GM23248 (cell line): ENCODE results near the gene PTPRF. TPM values are rescaled to one million over a fixed set of nuclear protein-coding genes. Genes with fewer than 3 reads are reported as not detected.
"Not testable (repeated sequence)": the region's sequence is repeated elsewhere in the genome, so short reads cannot be mapped to it uniquely, and the experiment has no call there.

Experiments
- DNase-seq: peaks from one replicate; pipeline ENCODE4 v3.0.0-alpha.2; 2015
- H2AFZ ChIP-seq: fragments of 200-600 bp; sonication (generic); 2 replicates; pipeline ENCODE4 v1.6.1; 2016; ENCODE audit warnings: antibody characterized with exemption
- H3F3A ChIP-seq: fragments of 200-600 bp; sonication (generic); 2 replicates; pipeline ENCODE4 v1.6.1; 2016; ENCODE audit warnings: mild to moderate bottlenecking, antibody characterized with exemption, mixed run types; ENCODE audit not compliant: insufficient read depth
- H3K27ac ChIP-seq: fragments of 200-600 bp; sonication (generic); 2 replicates; pipeline ENCODE4 v1.5.1; 2016; ENCODE audit warnings: mild to moderate bottlenecking
- H3K27me3 ChIP-seq: fragments of 200-600 bp; sonication (generic); replicated peaks from 2 replicates; pipeline ENCODE4 v1.6.1; 2016; ENCODE audit warnings: mild to moderate bottlenecking; ENCODE audit not compliant: insufficient read depth
- H3K36me3 ChIP-seq: fragments of 200-600 bp; sonication (generic); 2 replicates; pipeline ENCODE4 v1.6.1; 2016; ENCODE audit warnings: low read depth, mild to moderate bottlenecking
- H3K4me1 ChIP-seq: fragments of 200-600 bp; sonication (generic); 2 replicates; pipeline ENCODE4 v1.6.1; 2016; ENCODE audit warnings: mild to moderate bottlenecking; ENCODE audit not compliant: insufficient read depth
- H3K4me2 ChIP-seq: fragments of 200-600 bp; sonication (generic); one replicate; pipeline ENCODE4 v1.6.1; 2016; ENCODE audit warnings: mild to moderate bottlenecking; ENCODE audit not compliant: unreplicated experiment
- H3K4me3 ChIP-seq: fragments of 200-600 bp; sonication (generic); 2 replicates; pipeline ENCODE4 v1.5.1; 2016; ENCODE audit warnings: mild to moderate bottlenecking
- H3K79me2 ChIP-seq: fragments of 200-600 bp; sonication (generic); 2 replicates; pipeline ENCODE4 v1.6.1; 2016; ENCODE audit warnings: mild to moderate bottlenecking; ENCODE audit not compliant: insufficient read depth
- H3K9ac ChIP-seq: fragments of 200-600 bp; sonication (generic); 2 replicates; pipeline ENCODE4 v1.6.1; 2016; ENCODE audit warnings: mild to moderate bottlenecking
- H3K9me2 ChIP-seq: fragments of 200-600 bp; sonication (generic); 2 replicates; pipeline ENCODE4 v1.6.1; 2016; ENCODE audit warnings: mixed run types, mild to moderate bottlenecking, moderate library complexity; ENCODE audit not compliant: insufficient read depth
- H3K9me3 ChIP-seq: fragments of 200-600 bp; sonication (generic); one replicate; pipeline ENCODE4 v1.6.1; 2017; ENCODE audit warnings: low read depth
- H4K20me1 ChIP-seq: fragments of 200-600 bp; sonication (generic); 2 replicates; pipeline ENCODE4 v1.6.0; 2016; ENCODE audit not compliant: insufficient read depth
- EZH2 ChIP-seq: fragments of 200-600 bp; sonication (generic); IDR thresholded peaks from 2 replicates; pipeline ENCODE4 v1.6.1; 2018; ENCODE audit warnings: antibody characterized with exemption, mild to moderate bottlenecking; ENCODE audit not compliant: insufficient read depth, poor library complexity, severe bottlenecking
- EZH2phosphoT487 ChIP-seq: fragments of 200-600 bp; sonication (generic); IDR thresholded peaks from 2 replicates; pipeline ENCODE4 v1.6.1; 2018; ENCODE audit warnings: antibody characterized with exemption, moderate library complexity, mild to moderate bottlenecking, low read depth; ENCODE audit not compliant: insufficient read depth
- WGBS, 2 experiments: methylation state at CpG; one replicate each; pipeline ENCODE4 v1.1.6; 2015 to 2017; ENCODE audit warnings: low lambda C conversion rate in 2 of 2, low coverage in 1 of 2; ENCODE audit errors: missing lambda C conversion rate in 2 of 2; 5-methylcytosine and 5-hydroxymethylcytosine counted together
- in situ Hi-C: fragments of 300-500 bp; cut with MboI; formaldehyde crosslinking; loops from 2 replicates; pipeline ENCODE4 v1.15.0; 2020
- polyA plus RNA-seq: library from polyadenylated mRNA; unstranded; fragments of >200 nt; fragmentation: Nextera tagmentation; extraction: Ambion mirVana; gene quantifications from 2 replicates; pipeline ENCODE4 v1.2.1, GENCODE V29; 2016
- total RNA-seq: library from RNA; depleted of rRNA; stranded (reverse); fragments of >200 nt; shearing (Covaris generic); gene quantifications from 2 replicates; pipeline ENCODE4 v1.2.3, GENCODE V29; 2014

The PTPRF gene
- total and polyA plus RNA-seq, 2 experiments from 2014 or later, result 14.0 to 15.0 TPM

GRCh38 chr1:43548285-43549271 lies 17.9 kb downstream of the PTPRF start:
- Histone ChIP-seq H3K9ac (no peak overlapping the region), H3F3A (no peaks in the 10 kb centered on the region), H3K27me3 (no peaks in the 10 kb centered on the region), H3K4me3 (no peak overlapping the region), H3K36me3 (no peaks in the 10 kb centered on the region), H2AFZ (no peak overlapping the region), H4K20me1 (no peaks in the 10 kb centered on the region), H3K79me2 (no peaks in the 10 kb centered on the region), H3K4me1 (no peaks in the 10 kb centered on the region), H3K27ac (no peak overlapping the region), H3K9me2 (no peaks in the 10 kb centered on the region), H3K4me2 (no peak overlapping the region), H3K9me3 (no peaks in the 10 kb centered on the region)
- TF ChIP-seq EZH2 (no peak), EZH2phosphoT487 (no peak)
- DNase-seq, result no peak
- in situ Hi-C loops, result loop anchor here (25.0 kb wide), 1 partner anchor 389 kb away; the partner anchor contains the start of genes ARTN and IPO13
- 86 to 87% methylated on average over 18 of the region's 18 CpGs for WGBS, 2 experiments

GRCh38 chr1:43549394-43549793 lies 18.7 kb downstream of the PTPRF start:
- H3K36me3 ChIP-seq, H3K4me1 ChIP-seq, H3K79me2 ChIP-seq, H4K20me1 ChIP-seq, H3K9me3 ChIP-seq, H3K27ac ChIP-seq, DNase-seq, H3K4me2 ChIP-seq, H3K27me3 ChIP-seq, H3K9me2 ChIP-seq, H3K4me3 ChIP-seq, H3K9ac ChIP-seq, H2AFZ ChIP-seq, H3F3A ChIP-seq: not testable (repeated sequence)
- in situ Hi-C loops, result loop anchor here (25.0 kb wide), 1 partner anchor 388 kb away; the partner anchor contains the start of genes ARTN and IPO13
- WGBS, 2 experiments, result 94 to 97% methylated on average over 5 of the region's 5 CpGs

DNA sequence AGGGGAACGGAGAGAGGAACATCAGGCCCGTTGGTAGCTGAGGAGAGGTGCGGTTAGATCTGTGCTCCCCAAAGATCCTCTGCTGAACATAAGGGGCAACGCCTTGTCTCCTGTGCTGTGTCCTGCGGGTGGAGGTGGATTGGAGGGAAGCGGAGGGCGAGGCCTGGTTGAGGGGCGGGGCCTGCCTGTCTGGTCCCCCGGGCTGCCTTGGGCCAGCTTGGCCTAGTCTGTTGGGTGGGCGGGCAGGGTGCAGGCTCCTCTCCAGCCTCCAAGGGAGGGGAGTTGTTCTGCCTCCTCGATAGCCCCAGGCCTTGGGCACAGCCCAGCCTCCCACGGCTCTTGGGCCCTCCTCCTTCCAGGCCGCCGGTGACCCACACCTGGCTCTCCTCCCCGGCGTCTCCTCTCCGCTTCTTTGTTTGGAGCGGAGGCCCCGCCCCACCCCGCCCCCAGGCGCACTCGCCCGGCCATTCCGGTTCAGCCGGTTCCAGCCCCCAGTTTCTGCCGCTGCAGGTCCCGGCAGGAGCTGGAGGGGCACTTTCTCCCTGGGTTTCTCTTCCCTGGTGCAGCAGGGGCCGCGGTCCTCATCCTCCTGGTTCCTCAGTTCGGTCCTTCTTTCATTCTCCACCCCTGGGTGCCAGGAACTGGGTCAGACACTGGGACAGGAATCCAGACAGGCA lies 19.4 kb downstream of the PTPRF start:
- H4K20me1 ChIP-seq, result no peaks in the 10 kb centered on the region
- H3F3A ChIP-seq, result peaks cover 3% of the 10 kb centered on the region
- no peaks in the 10 kb centered on the region for H3K27me3 ChIP-seq
- H3K27ac ChIP-seq, result no peak overlapping the region
- no peak for DNase-seq
- H3K9ac ChIP-seq, result no peak overlapping the region
- H3K9me2 ChIP-seq, result no peaks in the 10 kb centered on the region
- H3K79me2 ChIP-seq, result no peaks in the 10 kb centered on the region
- no peaks in the 10 kb centered on the region for H3K36me3 ChIP-seq
- no peak overlapping the region for H3K4me3 ChIP-seq
- 45 to 49% methylated on average over 21 to 30 of the region's 30 CpGs for WGBS, 2 experiments
- no peaks in the 10 kb centered on the region for H3K4me1 ChIP-seq
- H2AFZ ChIP-seq, result no peak overlapping the region
- H3K9me3 ChIP-seq, result no peaks in the 10 kb centered on the region
- in situ Hi-C loops, result loop anchor here (25.0 kb wide), 1 partner anchor 387 kb away; the partner anchor contains the start of genes ARTN and IPO13
- TF ChIP-seq EZH2 (no peak), EZH2phosphoT487 (no peak)
- no peak overlapping the region for H3K4me2 ChIP-seq

DNA sequence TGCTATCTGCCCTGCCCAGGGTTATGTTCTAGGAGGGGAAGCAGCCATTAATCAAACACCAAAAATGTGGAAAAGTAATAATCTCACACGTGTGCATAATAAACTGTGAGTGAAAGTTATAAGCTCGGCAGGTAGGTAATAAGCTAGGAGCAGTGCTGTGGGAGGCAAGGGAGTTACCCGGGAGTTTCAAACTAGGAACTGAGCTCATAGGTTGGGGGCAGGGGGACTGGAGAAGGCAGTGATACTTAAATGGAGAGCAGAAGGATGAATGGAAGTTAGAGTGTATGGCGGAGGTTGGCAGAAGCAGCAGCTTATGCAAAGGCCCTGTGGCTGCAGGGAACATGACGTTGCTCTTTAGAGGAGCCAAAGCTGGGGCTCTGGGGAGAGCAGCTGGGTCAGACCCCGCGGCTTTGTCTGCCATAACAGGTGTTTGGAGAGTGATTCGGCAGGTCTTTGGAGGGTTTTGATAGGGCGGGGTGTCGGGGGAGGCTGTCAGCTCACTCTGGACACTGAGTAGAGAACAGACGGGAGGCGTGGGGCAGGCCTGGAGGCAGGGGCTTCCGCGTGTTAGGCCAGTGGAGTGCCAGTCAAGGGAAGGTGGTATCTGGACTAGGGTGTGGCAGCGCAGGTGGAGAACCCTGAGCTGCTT lies 20.0 kb downstream of the PTPRF start:
- Histone ChIP-seq H3F3A (peaks cover 5% of the 10 kb centered on the region), H2AFZ (no peak overlapping the region), H3K4me3 (no peak overlapping the region), H3K27me3 (no peaks in the 10 kb centered on the region), H3K9ac (no peak overlapping the region), H3K4me1 (no peaks in the 10 kb centered on the region), H3K9me2 (no peaks in the 10 kb centered on the region), H3K9me3 (no peaks in the 10 kb centered on the region), H3K79me2 (no peaks in the 10 kb centered on the region), H4K20me1 (no peaks in the 10 kb centered on the region), H3K27ac (no peak overlapping the region), H3K36me3 (no peaks in the 10 kb centered on the region), H3K4me2 (no peak overlapping the region)
- no peak for DNase-seq
- TF ChIP-seq EZH2 (no peak), EZH2phosphoT487 (no peak)
- in situ Hi-C loops, result no loop called here
- WGBS, 2 experiments, result 81 to 86% methylated on average over 15 of the region's 15 CpGs
